Upper lobe of left lung (tissue), 6 donors: ENCODE data around the gene MRPL33. TPM values are rescaled to one million over a fixed set of nuclear protein-coding genes. Genes with fewer than 3 reads are reported as not detected.

Experiments used
- ATAC-seq, 2 donors: fragments of 200-7000 bp; cut with Tn5 transposase; one replicate each; pipeline ENCODE4 v1.9.1; 2022; ENCODE audit warnings: mild to moderate bottlenecking in 2 of 2, moderate library complexity in 2 of 2; ENCODE audit not compliant: low FRiP score in 2 of 2
- DNase-seq, 2 donors: peaks; one replicate each; pipeline ENCODE4 v3.0.0-alpha.2; 2019 to 2020
- H3K27ac ChIP-seq, 4 donors: fragments of 200-600 bp; sonication (generic); one replicate each; pipeline ENCODE4 v1.5.1; 2016 to 2019
- H3K27me3 ChIP-seq, 4 donors: fragments of 200-600 bp; sonication (generic); one replicate each; pipeline ENCODE4 v1.5.1; 2017 to 2019
- H3K36me3 ChIP-seq, 4 donors: fragments of 200-600 bp; sonication (generic); one replicate each; pipeline ENCODE4 v1.5.1; 2016 to 2019
- H3K4me1 ChIP-seq, 4 donors: fragments of 200-600 bp; sonication (generic); one replicate each; pipeline ENCODE4 v1.5.1; 2018 to 2019
- H3K4me3 ChIP-seq, 4 donors: fragments of 200-600 bp; sonication (generic); one replicate each; pipeline ENCODE4 v1.5.1; 2017 to 2019; ENCODE audit warnings: mild to moderate bottlenecking in 2 of 4, moderate library complexity in 1 of 4
- H3K9me3 ChIP-seq, 4 donors: fragments of 200-600 bp; sonication (generic); one replicate each; pipeline ENCODE4 v1.5.1; 2018 to 2019
- EP300 ChIP-seq, 4 donors: sonication (generic); formaldehyde crosslinking; IDR thresholded peaks; one replicate each; pipeline ENCODE4 v1.5.1; 2017; ENCODE audit warnings: antibody characterized with exemption in 4 of 4, control low read depth in 2 of 4
- POLR2A ChIP-seq, 4 donors: fragments of 450-650 bp; IDR thresholded peaks; one replicate each; pipeline ENCODE4 v1.5.1; 2016 to 2017; ENCODE audit warnings: antibody characterized with exemption in 4 of 4, mild to moderate bottlenecking in 2 of 4
- POLR2AphosphoS5 ChIP-seq, 2 donors: sonication (generic); formaldehyde crosslinking; IDR thresholded peaks; one replicate each; pipeline ENCODE4 v1.5.1; 2017; ENCODE audit warnings: antibody characterized with exemption in 2 of 2
- WGBS, 2 donors: methylation state at CpG; one replicate each; pipeline ENCODE4 v1.1.5; 2017 to 2018; 5-methylcytosine and 5-hydroxymethylcytosine counted together
- total RNA-seq, 6 donors: library from RNA; depleted of rRNA in 4 of 6; stranded (reverse); fragments of >200 nt in 4 of 6; gene quantifications; one replicate each; pipeline versions ENCODE4 v1.1.0 to v1.2.1, GENCODE V29; 2016 to 2021
- TF ChIP-seq, protein P1 (sequence below), 6 experiments: fragments of 450-650 bp in 4 of 6; fragments of 200-600 bp in 2 of 6; sonication (generic) in 2 of 6; IDR thresholded peaks; one replicate each; pipeline ENCODE4 v1.5.1; 2016 to 2019; ENCODE audit warnings: antibody characterized with exemption in 6 of 6
- donor health status: DM: no; HTN: no; CAD: no; lungs with moderate emphysema.
- donor health status: DM: no; HTN: yes; CAD: no; lungs with severe emphysema.

Gene MRPL33
- total RNA-seq, 6 donors from 2014 or later, result 54.5 to 122 (median 72.4) TPM

- Histone ChIP-seq H3K27me3 (no peaks in the 10 kb centered on the region), H3K27ac (no peak overlapping the region), H3K9me3 (peaks cover 0 to 5% (median 2%) of the 10 kb centered on the region in 4 donors), H3K36me3 (no peaks in the 10 kb centered on the region), H3K4me3 (no peak overlapping the region), H3K4me1 (peaks cover 0 to 10% (median 0%) of the 10 kb centered on the region in 4 donors)
- no peak for DNase-seq
- no peak for ATAC-seq
- TF ChIP-seq, protein P1, sequence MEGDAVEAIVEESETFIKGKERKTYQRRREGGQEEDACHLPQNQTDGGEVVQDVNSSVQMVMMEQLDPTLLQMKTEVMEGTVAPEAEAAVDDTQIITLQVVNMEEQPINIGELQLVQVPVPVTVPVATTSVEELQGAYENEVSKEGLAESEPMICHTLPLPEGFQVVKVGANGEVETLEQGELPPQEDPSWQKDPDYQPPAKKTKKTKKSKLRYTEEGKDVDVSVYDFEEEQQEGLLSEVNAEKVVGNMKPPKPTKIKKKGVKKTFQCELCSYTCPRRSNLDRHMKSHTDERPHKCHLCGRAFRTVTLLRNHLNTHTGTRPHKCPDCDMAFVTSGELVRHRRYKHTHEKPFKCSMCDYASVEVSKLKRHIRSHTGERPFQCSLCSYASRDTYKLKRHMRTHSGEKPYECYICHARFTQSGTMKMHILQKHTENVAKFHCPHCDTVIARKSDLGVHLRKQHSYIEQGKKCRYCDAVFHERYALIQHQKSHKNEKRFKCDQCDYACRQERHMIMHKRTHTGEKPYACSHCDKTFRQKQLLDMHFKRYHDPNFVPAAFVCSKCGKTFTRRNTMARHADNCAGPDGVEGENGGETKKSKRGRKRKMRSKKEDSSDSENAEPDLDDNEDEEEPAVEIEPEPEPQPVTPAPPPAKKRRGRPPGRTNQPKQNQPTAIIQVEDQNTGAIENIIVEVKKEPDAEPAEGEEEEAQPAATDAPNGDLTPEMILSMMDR (IDR thresholded peaks at IDR 0.05), result no peak
- TF ChIP-seq EP300 (IDR thresholded peaks at IDR 0.05) (no peak), POLR2AphosphoS5 (IDR thresholded peaks at IDR 0.05) (no peak), POLR2A (IDR thresholded peaks at IDR 0.05) (no peak)
- WGBS, 2 donors, result 100% methylated on average over 1 of the region's 1 CpG
These were observed 52.9 kb downstream of the MRPL33 start for GRCh38 chr2:27824401-27824800.

- no peak overlapping the region for H3K4me3 ChIP-seq
- 67 to 72% methylated on average over 1 of the region's 1 CpG for WGBS, 2 donors
- H3K4me1 ChIP-seq, result peaks cover 0 to 5% (median 2%) of the 10 kb centered on the region in 4 donors
- no peaks in the 10 kb centered on the region for H3K36me3 ChIP-seq
- ATAC-seq (no peak), DNase-seq (no peak)
- TF ChIP-seq POLR2AphosphoS5 (IDR thresholded peaks at IDR 0.05), result no peak
- TF ChIP-seq POLR2A (IDR thresholded peaks at IDR 0.05), result no peak
- TF ChIP-seq EP300 (IDR thresholded peaks at IDR 0.05), result no peak
- TF ChIP-seq, protein P1 (IDR thresholded peaks at IDR 0.05), result no peak
- H3K27me3 ChIP-seq, result no peaks in the 10 kb centered on the region
- peaks cover 0 to 5% (median 2%) of the 10 kb centered on the region in 4 donors for H3K9me3 ChIP-seq
- no peak overlapping the region for H3K27ac ChIP-seq
These were observed 56.8 kb downstream of the MRPL33 start for GRCh38 chr2:27828305-27828704.

Other genes starting within 250 kb of the MRPL33 start
- gene ZNF512, start 188.7 kb upstream of the MRPL33 start, total RNA-seq, result 10 to 100 TPM; 19.5 to 74.4 (median 26.4) TPM
- gene CCDC121, start 142.7 kb upstream of the MRPL33 start, total RNA-seq, result 1 to 10 TPM; 1.3 to 7.3 (median 3.6) TPM
- 10 to 100 TPM in 5 of 6 donors, 1 to 10 TPM in 1; 9.3 to 31.2 (median 21.6) TPM for gene GPN1, start 142.7 kb upstream of the MRPL33 start, total RNA-seq
- 10 to 100 TPM; 22.2 to 70.2 (median 25.0) TPM for gene SUPT7L, start 108.1 kb upstream of the MRPL33 start, total RNA-seq
- gene SLC4A1AP, start 107.8 kb upstream of the MRPL33 start, total RNA-seq, result 10 to 100 TPM; 15.8 to 44.0 (median 21.6) TPM
- 1 to 10 TPM; 2.9 to 5.4 (median 3.2) TPM for gene RBKS, start 118.7 kb downstream of the MRPL33 start, total RNA-seq
- gene BABAM2, start 119.0 kb downstream of the MRPL33 start, total RNA-seq, result 10 to 100 TPM; 23.0 to 44.0 (median 38.2) TPM